ENCODE results near the gene CCN5.

CCN5 gene

DNA sequence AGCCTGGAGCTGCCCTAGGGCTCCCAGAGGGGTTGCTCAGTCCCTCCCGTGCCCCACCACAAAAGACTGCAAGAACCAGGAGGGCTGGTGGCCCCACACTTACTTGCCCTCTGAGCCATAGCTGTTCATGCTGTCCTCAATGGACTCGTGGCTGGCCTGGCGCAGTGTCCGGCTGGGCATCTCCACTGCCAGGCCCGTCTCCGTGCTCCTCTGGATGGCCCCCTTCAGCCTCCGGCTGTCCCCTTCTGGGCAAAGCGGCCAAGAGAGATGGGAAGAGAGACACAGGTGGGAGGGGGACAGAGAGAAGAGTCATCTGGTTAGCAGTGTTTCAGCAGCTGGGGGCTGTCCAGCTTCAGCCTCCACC is 56.0 kb downstream of the CCN5 start:
- Histone ChIP-seq H2BK15ac (ENCODE audit: low read depth, poor library complexity, severe bottlenecking) (no peak overlapping the region), H3K18ac (ENCODE audit: low read depth in 1 of 2, low read length in 2 of 2) (no peak overlapping the region), H3K14ac (ENCODE audit: low read length in 2 of 2) (no peak overlapping the region), H3K4ac (ENCODE audit: low read depth in 1 of 2, low read length in 2 of 2) (no peak overlapping the region), H3K36me3 (ENCODE audit: control insufficient read depth in 1 of 2, insufficient read depth in 2 of 2, low read depth in 1 of 2, low read length in 2 of 2) (no peaks in the 10 kb centered on the region), H2AFZ (ENCODE audit: low read depth, low read length) (no peak overlapping the region), H4K8ac (ENCODE audit: low read length) (no peak overlapping the region), H3K23ac (ENCODE audit: low read length in 2 of 2) (peak overlapping the region in 1 of 2 experiments; percentile 66), H3K4me2 (ENCODE audit: low read length, poor library complexity, severe bottlenecking) (no peak overlapping the region), H3K4me1 (ENCODE audit: control insufficient read depth, insufficient read depth, low read depth, low read length) (peaks cover 1% of the 10 kb centered on the region), H2AK5ac (ENCODE audit: low read length, severe bottlenecking) (no peak overlapping the region), H3K27me3 (ENCODE audit: control insufficient read depth in 1 of 2, insufficient read depth in 1 of 2, low read length in 2 of 2) (peaks cover 84 to 98% of the 10 kb centered on the region in 2 experiments), H3K9me3 (ENCODE audit: control insufficient read depth, low read length) (no peaks in the 10 kb centered on the region), H3K9ac (ENCODE audit: low read length) (no peak overlapping the region), H3K27ac (ENCODE audit: low read length, poor library complexity, severe bottlenecking) (no peak overlapping the region), H2BK120ac (ENCODE audit: low read depth, low read length) (no peak overlapping the region), H3K79me1 (replicated peaks; ENCODE audit: low read length, poor library complexity, severe bottlenecking) (no peaks in the 10 kb centered on the region), H2BK5ac (ENCODE audit: low read depth, low read length, poor library complexity, severe bottlenecking) (no peak overlapping the region), H3K4me3 (ENCODE audit: insufficient read depth in 1 of 2, low read depth in 1 of 2, low read length in 2 of 2) (no peak overlapping the region), H4K91ac (ENCODE audit: low read length) (no peak overlapping the region), H2BK12ac (ENCODE audit: low read length in 2 of 2) (no peak overlapping the region)
- 88% methylated on average over 8 of the region's 8 CpGs for WGBS
- DNase-seq = no peak

DNA sequence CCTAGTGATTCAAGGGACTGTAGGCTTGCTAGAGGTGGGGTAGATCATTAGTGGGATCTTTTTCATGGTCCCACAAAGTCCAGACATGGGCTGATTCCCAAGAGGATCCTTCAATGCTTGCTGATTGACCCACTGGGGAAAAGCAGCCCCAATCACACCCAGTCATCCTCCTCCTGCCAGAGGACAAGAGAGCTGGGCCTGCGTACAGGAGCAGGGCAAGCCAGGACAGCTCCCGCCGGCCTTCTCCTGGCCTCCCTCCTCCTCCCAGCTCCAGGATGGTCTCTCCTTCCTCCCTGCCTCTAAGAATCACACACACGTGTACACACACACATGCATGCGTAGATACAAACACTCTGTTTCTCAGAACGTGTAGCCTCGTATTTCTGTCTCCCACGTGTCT is 57.5 kb downstream of the CCN5 start:
- Histone ChIP-seq H3K4me2 (ENCODE audit: low read length, poor library complexity, severe bottlenecking) (no peak overlapping the region), H3K27me3 (ENCODE audit: control insufficient read depth in 1 of 2, insufficient read depth in 1 of 2, low read length in 2 of 2) (peaks cover 71 to 90% of the 10 kb centered on the region in 2 experiments), H4K8ac (ENCODE audit: low read length) (no peak overlapping the region), H3K9ac (ENCODE audit: low read length) (no peak overlapping the region), H2AK5ac (ENCODE audit: low read length, severe bottlenecking) (no peak overlapping the region), H3K23ac (ENCODE audit: low read length in 2 of 2) (no peak overlapping the region), H2BK120ac (ENCODE audit: low read depth, low read length) (no peak overlapping the region), H4K91ac (ENCODE audit: low read length) (no peak overlapping the region), H3K27ac (ENCODE audit: low read length, poor library complexity, severe bottlenecking) (no peak overlapping the region), H3K79me1 (replicated peaks; ENCODE audit: low read length, poor library complexity, severe bottlenecking) (no peaks in the 10 kb centered on the region), H3K4me1 (ENCODE audit: control insufficient read depth, insufficient read depth, low read depth, low read length) (peaks cover 1% of the 10 kb centered on the region), H2BK5ac (ENCODE audit: low read depth, low read length, poor library complexity, severe bottlenecking) (no peak overlapping the region), H2BK15ac (ENCODE audit: low read depth, poor library complexity, severe bottlenecking) (no peak overlapping the region), H3K18ac (ENCODE audit: low read depth in 1 of 2, low read length in 2 of 2) (no peak overlapping the region), H3K9me3 (ENCODE audit: control insufficient read depth, low read length) (no peaks in the 10 kb centered on the region), H2BK12ac (ENCODE audit: low read length in 2 of 2) (no peak overlapping the region), H3K14ac (ENCODE audit: low read length in 2 of 2) (no peak overlapping the region), H3K36me3 (ENCODE audit: control insufficient read depth in 1 of 2, insufficient read depth in 2 of 2, low read depth in 1 of 2, low read length in 2 of 2) (no peaks in the 10 kb centered on the region), H3K4ac (ENCODE audit: low read depth in 1 of 2, low read length in 2 of 2) (no peak overlapping the region), H3K4me3 (ENCODE audit: insufficient read depth in 1 of 2, low read depth in 1 of 2, low read length in 2 of 2) (no peak overlapping the region), H2AFZ (ENCODE audit: low read depth, low read length) (no peak overlapping the region)
- no peak for DNase-seq
- 71% methylated on average over 7 of the region's 8 CpGs for WGBS

DNA sequence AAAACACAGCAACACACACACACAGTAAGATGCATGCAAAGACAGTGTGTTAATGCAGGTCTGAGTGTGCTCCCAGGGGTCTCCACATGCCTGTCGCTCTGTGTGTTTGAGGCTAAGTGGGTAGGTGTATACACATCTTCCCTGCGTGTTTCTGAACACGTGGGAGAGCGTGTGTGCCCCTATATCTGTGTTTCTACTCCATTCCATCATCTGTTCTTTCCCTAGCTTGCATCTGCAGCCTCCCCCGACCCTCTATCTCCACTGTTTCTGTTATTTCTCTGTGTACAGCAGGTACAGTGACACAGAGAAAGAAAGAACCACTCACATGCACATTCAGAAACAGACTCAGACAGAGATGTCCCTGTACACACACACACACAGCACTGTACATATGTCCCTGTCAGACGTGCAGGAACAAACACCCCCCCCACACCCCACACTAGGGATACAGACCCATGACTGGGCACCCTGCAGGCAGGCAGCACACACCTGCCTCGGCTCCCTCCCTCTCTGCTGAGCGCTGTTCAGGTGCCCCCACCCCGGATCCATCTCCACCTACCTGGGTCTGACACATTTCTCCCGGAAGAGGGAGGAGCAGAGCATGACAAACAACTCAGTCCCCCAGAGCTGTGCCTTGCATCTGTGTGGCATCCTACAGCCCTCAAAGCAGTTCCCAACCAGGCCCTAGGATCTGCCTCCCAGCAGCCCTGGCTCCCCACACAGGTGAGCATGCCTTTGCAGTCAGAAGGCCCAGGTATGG is 58.1 kb downstream of the CCN5 start:
- H4K91ac ChIP-seq (ENCODE audit: low read length) = no peak overlapping the region
- no peaks in the 10 kb centered on the region for H3K36me3 ChIP-seq (ENCODE audit: control insufficient read depth in 1 of 2, insufficient read depth in 2 of 2, low read depth in 1 of 2, low read length in 2 of 2)
- peaks cover 66 to 84% of the 10 kb centered on the region in 2 experiments for H3K27me3 ChIP-seq (ENCODE audit: control insufficient read depth in 1 of 2, insufficient read depth in 1 of 2, low read length in 2 of 2)
- H2BK120ac ChIP-seq (ENCODE audit: low read depth, low read length) = no peak overlapping the region
- no peak overlapping the region for H2AFZ ChIP-seq (ENCODE audit: low read depth, low read length)
- no peak overlapping the region for H4K8ac ChIP-seq (ENCODE audit: low read length)
- no peaks in the 10 kb centered on the region for H3K79me1 ChIP-seq (replicated peaks; ENCODE audit: low read length, poor library complexity, severe bottlenecking)
- no peaks in the 10 kb centered on the region for H3K9me3 ChIP-seq (ENCODE audit: control insufficient read depth, low read length)
- H2BK15ac ChIP-seq (ENCODE audit: low read depth, poor library complexity, severe bottlenecking) = no peak overlapping the region
- H3K4me3 ChIP-seq (ENCODE audit: insufficient read depth in 1 of 2, low read depth in 1 of 2, low read length in 2 of 2) = no peak overlapping the region
- H2AK5ac ChIP-seq (ENCODE audit: low read length, severe bottlenecking) = no peak overlapping the region
- DNase-seq = no peak
- H3K23ac ChIP-seq (ENCODE audit: low read length in 2 of 2) = no peak overlapping the region
- no peak overlapping the region for H3K14ac ChIP-seq (ENCODE audit: low read length in 2 of 2)
- WGBS = 46% methylated on average over 10 of the region's 10 CpGs
- no peak overlapping the region for H3K4ac ChIP-seq (ENCODE audit: low read depth in 1 of 2, low read length in 2 of 2)
- H3K9ac ChIP-seq (ENCODE audit: low read length) = no peak overlapping the region
- no peak overlapping the region for H3K18ac ChIP-seq (ENCODE audit: low read depth in 1 of 2, low read length in 2 of 2)
- peaks cover 1% of the 10 kb centered on the region for H3K4me1 ChIP-seq (ENCODE audit: control insufficient read depth, insufficient read depth, low read depth, low read length)
- H3K4me2 ChIP-seq (ENCODE audit: low read length, poor library complexity, severe bottlenecking) = no peak overlapping the region
- no peak overlapping the region for H3K27ac ChIP-seq (ENCODE audit: low read length, poor library complexity, severe bottlenecking)
- no peak overlapping the region for H2BK12ac ChIP-seq (ENCODE audit: low read length in 2 of 2)
- no peak overlapping the region for H2BK5ac ChIP-seq (ENCODE audit: low read depth, low read length, poor library complexity, severe bottlenecking)

DNA sequence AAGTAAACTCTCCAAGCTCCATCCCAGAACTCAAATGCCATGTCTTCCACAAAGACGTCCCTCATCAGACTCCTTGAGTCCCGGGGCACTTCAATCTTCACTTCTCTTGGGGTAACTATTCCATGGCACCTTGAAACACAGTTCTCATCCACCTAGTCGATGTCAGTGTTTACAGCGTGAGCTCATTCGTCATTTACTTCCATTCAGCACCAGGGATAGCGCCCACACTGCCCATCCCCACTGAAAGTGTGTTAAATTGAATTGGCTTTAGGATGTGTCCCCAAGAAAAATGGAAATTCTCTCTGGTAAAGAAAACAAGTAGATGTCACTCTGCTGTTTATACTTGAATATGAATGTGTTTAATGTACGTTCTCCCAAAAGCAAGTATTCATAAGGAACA is 61.8 kb downstream of the CCN5 start:
- Histone ChIP-seq H3K27ac (ENCODE audit: low read length, poor library complexity, severe bottlenecking) (no peak overlapping the region), H2AFZ (ENCODE audit: low read depth, low read length) (no peak overlapping the region), H3K9ac (ENCODE audit: low read length) (no peak overlapping the region), H2BK5ac (ENCODE audit: low read depth, low read length, poor library complexity, severe bottlenecking) (no peak overlapping the region), H3K4me1 (ENCODE audit: control insufficient read depth, insufficient read depth, low read depth, low read length) (peaks cover 1% of the 10 kb centered on the region), H3K18ac (ENCODE audit: low read depth in 1 of 2, low read length in 2 of 2) (no peak overlapping the region), H4K8ac (ENCODE audit: low read length) (no peak overlapping the region), H3K27me3 (ENCODE audit: control insufficient read depth in 1 of 2, insufficient read depth in 1 of 2, low read length in 2 of 2) (peaks cover 33 to 62% of the 10 kb centered on the region in 2 experiments), H2AK5ac (ENCODE audit: low read length, severe bottlenecking) (no peak overlapping the region), H4K91ac (ENCODE audit: low read length) (no peak overlapping the region), H3K23ac (ENCODE audit: low read length in 2 of 2) (no peak overlapping the region), H2BK120ac (ENCODE audit: low read depth, low read length) (no peak overlapping the region), H3K79me1 (replicated peaks; ENCODE audit: low read length, poor library complexity, severe bottlenecking) (no peaks in the 10 kb centered on the region), H3K4ac (ENCODE audit: low read depth in 1 of 2, low read length in 2 of 2) (no peak overlapping the region), H3K9me3 (ENCODE audit: control insufficient read depth, low read length) (no peaks in the 10 kb centered on the region), H3K14ac (ENCODE audit: low read length in 2 of 2) (no peak overlapping the region), H2BK12ac (ENCODE audit: low read length in 2 of 2) (no peak overlapping the region), H3K36me3 (ENCODE audit: control insufficient read depth in 1 of 2, insufficient read depth in 2 of 2, low read depth in 1 of 2, low read length in 2 of 2) (no peaks in the 10 kb centered on the region), H2BK15ac (ENCODE audit: low read depth, poor library complexity, severe bottlenecking) (no peak overlapping the region), H3K4me3 (ENCODE audit: insufficient read depth in 1 of 2, low read depth in 1 of 2, low read length in 2 of 2) (no peak overlapping the region), H3K4me2 (ENCODE audit: low read length, poor library complexity, severe bottlenecking) (no peak overlapping the region)
- peak; percentile 30 for DNase-seq
- WGBS = 18% methylated on average over 3 of the region's 7 CpGs

Data from mesenchymal stem cell (in vitro differentiated cells and primary cell).